Endometrial microvascular endothelial cells (primary cell): ENCODE data around the gene ETAA1. TPM values are rescaled to one million over a fixed set of nuclear protein-coding genes. Genes with fewer than 3 reads are reported as not detected.

Experiments used
- in situ Hi-C: cut with HindIII; loops from 2 replicates; pipeline ENCODE4 v1.10.0; 2017; ENCODE audit warnings: low sequenced_read_pairs, low pct_unique_long_range_greater_than_20kb; ENCODE audit errors: inconsistent ontology term
- total RNA-seq: library from RNA; depleted of rRNA; stranded (reverse); fragments of >200 nt; gene quantifications from one replicate; pipeline ENCODE4 v1.2.3, GENCODE V29; 2015; ENCODE audit errors: inconsistent ontology term

Gene ETAA1
- total RNA-seq, 1 donor from 2014 or later: 13.1 TPM

- in situ Hi-C loops: loop anchor here (25.0 kb wide), 1 partner anchor 979 kb away; the partner anchor contains the start of gene MEIS1
Measured at GRCh38 chr2:67416136-67416535, 19.0 kb downstream of the ETAA1 start.

DNA sequence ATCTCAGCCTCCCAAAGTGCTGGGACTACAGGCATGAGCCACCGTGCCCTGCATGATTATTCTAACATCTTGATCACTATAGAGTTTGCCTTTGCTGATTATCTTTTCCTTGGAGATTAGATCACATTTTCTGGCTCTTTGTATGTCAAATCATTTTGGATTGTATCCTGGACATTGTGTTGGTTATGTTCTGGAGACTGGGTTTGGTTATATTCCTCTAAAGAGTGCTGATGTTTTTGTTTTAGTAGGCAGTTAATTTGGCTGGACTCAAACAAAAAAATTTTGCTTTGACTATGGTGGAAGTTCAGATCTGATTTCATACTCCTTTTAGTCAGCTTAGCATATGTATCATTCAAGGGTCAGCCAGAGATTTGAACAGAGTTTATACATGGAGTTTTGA lies 26.4 kb downstream of the ETAA1 start:
- in situ Hi-C loops: loop anchor here (25.0 kb wide), 1 partner anchor 986 kb away; the partner anchor contains the start of gene MEIS1

GRCh38 chr2:67436221-67436620 lies 39.1 kb downstream of the ETAA1 start:
- in situ Hi-C loops: no loop called here

DNA sequence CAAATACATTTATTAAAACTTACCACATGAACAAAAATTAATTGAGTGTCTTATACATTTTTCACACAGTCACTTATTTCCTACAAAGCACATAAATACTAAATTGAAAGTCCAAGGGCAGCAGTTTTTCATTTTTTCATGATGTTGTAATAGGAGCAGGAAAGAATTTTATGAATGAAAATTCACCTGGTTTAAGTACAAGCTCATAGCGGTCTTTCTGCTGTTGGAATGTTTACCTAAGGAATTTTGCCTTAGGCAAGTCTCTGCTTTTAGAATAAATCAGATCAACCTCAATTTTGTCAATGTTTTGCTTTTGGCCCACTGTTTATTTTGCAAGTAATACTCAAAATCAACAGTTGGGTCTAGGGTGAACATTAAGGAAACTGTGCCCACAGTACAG lies 40.0 kb downstream of the ETAA1 start:
- in situ Hi-C loops: no loop called here

DNA sequence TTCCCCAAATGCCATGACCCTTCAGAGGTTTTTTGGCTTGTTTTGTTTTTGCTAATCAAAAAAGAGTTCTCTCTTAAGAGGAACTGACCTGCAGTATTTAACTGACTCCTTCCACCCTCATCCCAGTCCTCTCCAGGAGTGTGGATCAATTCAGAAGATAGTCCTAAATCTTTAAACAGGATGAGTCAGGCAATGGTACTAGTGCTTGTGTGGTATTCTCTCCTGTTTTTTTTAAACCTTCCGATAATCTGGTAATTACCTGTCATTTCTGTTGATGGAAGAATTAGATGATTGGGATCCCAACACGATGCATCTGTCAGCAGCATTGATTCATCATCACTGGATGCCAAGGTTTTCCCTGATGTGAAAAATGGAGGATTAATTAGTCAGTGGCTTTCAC lies 41.2 kb downstream of the ETAA1 start:
- in situ Hi-C loops: no loop called here

DNA sequence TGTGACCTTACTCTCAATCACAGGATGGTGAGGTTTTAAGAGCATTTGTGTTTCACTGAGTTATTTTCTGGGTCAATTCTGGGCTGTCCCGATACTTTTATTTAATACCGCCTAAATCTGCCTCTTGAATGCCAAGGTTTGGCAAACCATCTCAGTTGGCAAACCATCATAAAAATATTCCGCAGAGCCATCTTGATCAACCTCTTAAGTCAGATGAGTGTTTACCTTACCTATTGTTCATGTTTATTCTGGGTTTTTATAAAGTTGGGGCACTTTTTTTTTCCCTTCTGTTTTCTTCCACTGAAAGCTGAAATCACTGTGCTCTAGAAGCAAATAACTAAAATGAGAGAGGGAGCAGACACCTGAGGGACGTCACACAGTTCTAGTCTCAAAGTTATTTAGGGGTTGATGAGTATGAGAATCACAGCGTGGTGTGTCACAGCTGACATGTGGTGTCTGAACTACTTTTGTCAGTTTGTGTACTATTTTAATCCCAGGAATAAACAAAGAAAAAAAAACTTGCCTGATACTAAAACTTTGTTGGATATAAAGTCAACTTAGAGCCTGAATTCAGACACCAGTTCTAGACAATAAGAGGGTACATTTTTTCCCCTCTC lies 48.6 kb downstream of the ETAA1 start:
- in situ Hi-C loops: no loop called here

- in situ Hi-C loops: no loop called here
Measured at GRCh38 chr2:67446491-67446911, 49.4 kb downstream of the ETAA1 start.

DNA sequence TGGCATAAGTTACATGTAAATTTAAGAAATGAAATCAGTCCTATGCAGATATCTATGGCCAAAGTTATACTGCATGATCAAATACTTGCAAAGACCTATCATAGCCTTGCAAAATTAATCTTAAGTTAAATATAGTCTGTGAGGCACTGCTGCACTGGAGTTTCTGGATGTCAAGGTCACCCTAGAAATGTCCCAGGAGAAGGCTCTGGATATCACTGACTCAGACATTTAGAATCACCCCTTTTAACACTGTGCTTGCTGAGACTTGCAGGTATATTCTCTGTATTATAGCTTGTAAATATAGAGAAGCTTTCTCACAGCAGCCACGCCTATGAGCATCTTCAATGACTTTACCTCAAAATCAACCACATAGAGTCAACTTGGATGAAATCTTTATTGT lies 51.5 kb downstream of the ETAA1 start:
- in situ Hi-C loops: no loop called here

GRCh38 chr2:67451086-67451832 lies 54.1 kb downstream of the ETAA1 start:
- in situ Hi-C loops: no loop called here

DNA sequence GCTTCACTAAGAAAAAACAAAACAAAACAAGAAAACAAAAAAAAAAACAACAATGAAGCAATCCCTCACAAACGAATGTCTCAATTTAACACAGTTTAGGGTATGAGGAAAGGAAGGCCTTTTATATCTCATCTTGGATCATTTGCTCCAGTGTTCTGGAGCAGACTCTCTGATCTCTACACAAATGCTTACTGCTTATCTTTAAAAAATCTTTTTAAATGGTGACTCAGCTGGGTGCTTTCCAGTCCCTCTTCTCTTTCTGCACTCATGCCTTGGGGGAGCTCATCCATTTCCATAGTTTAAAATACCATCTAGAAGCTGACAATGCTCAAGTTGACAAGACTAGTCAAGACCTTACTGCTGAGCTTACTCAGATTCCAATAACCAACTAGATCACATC lies 56.2 kb downstream of the ETAA1 start:
- in situ Hi-C loops: no loop called here

GRCh38 chr2:67455219-67456142 lies 58.3 kb downstream of the ETAA1 start:
- in situ Hi-C loops: no loop called here

- in situ Hi-C loops: no loop called here
Measured at GRCh38 chr2:67456428-67456827, 59.3 kb downstream of the ETAA1 start.

GRCh38 chr2:67457699-67458098 lies 60.6 kb downstream of the ETAA1 start:
- in situ Hi-C loops: no loop called here

DNA sequence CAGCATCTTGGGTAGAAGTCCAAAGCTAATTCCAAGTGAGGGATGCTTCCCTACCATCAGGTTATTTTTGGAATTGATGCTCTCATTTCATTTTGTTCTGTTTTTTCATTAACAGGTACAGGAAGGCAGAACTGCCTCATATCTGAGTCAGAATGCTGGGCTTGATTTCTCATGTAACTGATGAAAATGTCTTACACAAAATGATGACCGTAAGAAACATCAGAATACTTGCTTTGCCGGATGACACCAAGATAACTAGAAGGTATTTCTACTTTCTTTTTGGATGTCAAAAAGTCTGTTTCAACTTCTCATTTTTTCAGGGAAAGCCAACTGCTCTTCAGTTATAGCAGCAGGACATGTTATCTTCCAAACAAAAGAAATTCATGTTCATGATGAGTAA lies 62.6 kb downstream of the ETAA1 start:
- in situ Hi-C loops: no loop called here
